HG03520 (cell line): ENCODE data around the gene OR56A3.

ENCODE experiments used
- ATAC-seq: cut with Tn5 transposase; IDR thresholded peaks from one replicate; pipeline ENCODE4 v1.9.1; 2021; ENCODE audit warnings: mild to moderate bottlenecking, moderate library complexity; ENCODE audit not compliant: unreplicated experiment

OR56A3 gene

GRCh38 chr11:5968394-5968793 lies 26.3 kb downstream of the OR56A3 start, which contains the start of gene OR56A5:
Gene OR56A5, minus strand, starts transcription at chr11:5968494. Its CDS starts 0 bp downstream, at chr11:5968494.
- no peak for ATAC-seq

DNA sequence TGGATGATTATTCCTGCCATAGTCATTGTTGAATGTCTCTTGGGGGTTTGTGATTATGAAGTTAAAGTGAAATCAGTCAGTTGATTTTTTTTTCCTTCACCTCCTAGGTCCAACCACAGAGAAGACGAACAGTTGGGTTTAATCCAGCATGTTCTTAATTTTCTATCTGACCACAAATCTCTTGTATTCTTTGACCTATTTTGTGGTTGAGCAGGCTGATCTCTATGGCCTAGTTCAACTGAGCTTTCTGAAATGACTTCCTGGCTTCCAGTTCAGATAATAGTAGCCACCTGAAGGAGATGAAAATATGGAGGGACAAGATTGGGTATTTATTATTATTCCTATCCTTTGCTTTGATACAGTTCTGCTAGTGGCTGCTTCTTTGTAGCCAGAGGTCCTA lies 31.5 kb downstream of the OR56A3 start:
- ATAC-seq = no peak

DNA sequence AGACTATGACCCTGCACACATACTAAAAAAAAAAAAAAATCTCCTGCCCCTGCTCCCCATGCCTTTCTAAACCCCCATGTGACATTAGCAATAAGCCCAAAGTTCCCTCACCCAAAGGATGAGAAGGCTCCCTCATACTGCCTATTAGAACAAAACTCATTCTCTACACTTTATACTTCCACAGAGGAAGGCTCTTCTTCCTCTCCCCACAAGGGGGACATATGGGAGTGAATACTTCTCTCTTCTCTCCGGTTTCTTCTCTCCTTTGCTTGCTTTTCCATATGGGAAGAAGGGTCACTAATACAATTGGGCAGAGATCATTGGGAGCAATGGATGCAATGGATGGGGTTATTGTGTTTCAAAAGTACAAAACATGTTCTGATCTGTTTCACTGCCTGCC lies 41.4 kb downstream of the OR56A3 start:
- no peak for ATAC-seq

- no peak for ATAC-seq
Observed at GRCh38 chr11:5986885-5987284, 44.8 kb downstream of the OR56A3 start, which contains the start of gene OR52L1. Gene OR52L1, minus strand, starts transcription at chr11:5986985. Its CDS starts 55 bp downstream, at chr11:5986930.

DNA sequence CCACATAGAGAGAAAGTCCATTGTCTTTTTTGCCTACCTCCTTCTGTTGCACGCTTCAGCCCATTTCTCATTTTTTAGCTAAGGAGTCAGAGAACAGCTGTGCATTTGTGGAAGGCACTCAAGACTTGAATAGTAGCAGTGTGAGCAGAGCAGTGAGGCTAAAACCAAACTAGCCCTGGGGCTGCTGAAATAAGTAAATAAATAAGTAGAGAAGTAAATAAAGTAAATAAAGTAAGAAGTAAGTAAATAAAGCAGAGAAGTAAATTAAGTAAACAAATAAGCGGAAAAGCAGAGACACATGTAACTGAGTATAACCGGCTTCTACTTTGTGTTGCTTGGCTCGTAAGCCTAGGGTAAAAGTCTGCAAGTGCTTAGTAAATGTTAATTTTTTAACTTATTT lies 47.2 kb downstream of the OR56A3 start:
- no peak for ATAC-seq

DNA sequence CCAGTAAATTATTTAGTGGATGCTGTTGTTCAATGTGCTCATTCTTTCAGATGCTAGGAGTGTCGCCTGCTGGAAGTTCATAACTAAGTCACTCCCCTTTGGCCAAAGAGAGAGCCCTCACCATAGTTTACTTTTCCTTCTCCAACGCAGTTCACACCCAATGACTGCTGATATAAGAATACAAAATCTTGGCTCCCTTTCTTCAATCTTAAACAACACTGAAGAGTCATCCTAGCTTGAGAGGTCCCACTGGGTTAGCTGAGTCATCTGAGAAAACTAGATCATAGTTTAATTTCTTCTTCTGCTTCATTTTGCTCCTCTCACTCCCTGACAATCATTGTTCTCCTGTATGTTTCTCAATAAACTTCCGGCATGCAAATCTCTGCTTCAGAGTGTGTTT lies 50.1 kb downstream of the OR56A3 start:
- ATAC-seq = no peak

- no peak for ATAC-seq
Observed at GRCh38 chr11:5992604-5993251, 50.7 kb downstream of the OR56A3 start.

GRCh38 chr11:5994791-5995190 lies 52.7 kb downstream of the OR56A3 start:
- no peak for ATAC-seq
